Measurements from ENCODE around the gene CHD1.

CHD1 gene

DNA sequence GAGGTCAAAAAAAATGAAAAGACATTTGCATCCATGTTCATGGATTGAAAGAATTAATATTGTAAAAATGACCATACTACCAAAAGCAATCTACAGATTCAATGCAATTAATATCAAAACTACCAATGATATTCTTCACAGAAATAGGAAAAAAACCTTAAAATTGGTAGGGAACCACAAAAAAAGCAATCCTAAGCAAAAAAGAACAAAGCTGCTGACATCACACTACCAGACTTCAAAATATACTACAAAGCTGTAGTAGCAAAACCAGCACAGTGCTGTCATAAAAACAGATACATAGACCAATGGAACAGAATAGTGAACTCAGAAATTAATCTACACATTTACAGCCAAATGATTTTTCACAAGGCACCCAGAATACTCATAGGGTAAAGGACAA is 121.0 kb downstream of the CHD1 start:
- H3K27me3 ChIP-seq (ENCODE audit: low read length) = no peaks in the 10 kb centered on the region
- no peak for TF ChIP-seq EZH2phosphoT487 (conservative IDR thresholded peaks at IDR 0.05; ENCODE audit: low read length)
- TF ChIP-seq, protein P1, sequence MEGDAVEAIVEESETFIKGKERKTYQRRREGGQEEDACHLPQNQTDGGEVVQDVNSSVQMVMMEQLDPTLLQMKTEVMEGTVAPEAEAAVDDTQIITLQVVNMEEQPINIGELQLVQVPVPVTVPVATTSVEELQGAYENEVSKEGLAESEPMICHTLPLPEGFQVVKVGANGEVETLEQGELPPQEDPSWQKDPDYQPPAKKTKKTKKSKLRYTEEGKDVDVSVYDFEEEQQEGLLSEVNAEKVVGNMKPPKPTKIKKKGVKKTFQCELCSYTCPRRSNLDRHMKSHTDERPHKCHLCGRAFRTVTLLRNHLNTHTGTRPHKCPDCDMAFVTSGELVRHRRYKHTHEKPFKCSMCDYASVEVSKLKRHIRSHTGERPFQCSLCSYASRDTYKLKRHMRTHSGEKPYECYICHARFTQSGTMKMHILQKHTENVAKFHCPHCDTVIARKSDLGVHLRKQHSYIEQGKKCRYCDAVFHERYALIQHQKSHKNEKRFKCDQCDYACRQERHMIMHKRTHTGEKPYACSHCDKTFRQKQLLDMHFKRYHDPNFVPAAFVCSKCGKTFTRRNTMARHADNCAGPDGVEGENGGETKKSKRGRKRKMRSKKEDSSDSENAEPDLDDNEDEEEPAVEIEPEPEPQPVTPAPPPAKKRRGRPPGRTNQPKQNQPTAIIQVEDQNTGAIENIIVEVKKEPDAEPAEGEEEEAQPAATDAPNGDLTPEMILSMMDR (IDR thresholded peaks at IDR 0.05; ENCODE audit: insufficient read depth, low read length, poor library complexity, severe bottlenecking) = no peak
- no peaks in the 10 kb centered on the region for H3K79me2 ChIP-seq (ENCODE audit: insufficient read depth, low read length)
- 0 out of 2 replicates have a peak, but pooled peaks cover 2% of the 10 kb centered on the region for H3K36me3 ChIP-seq (ENCODE audit: low read length)
- H4K20me1 ChIP-seq (ENCODE audit: low read depth, low read length) = no peaks in the 10 kb centered on the region
- H3K9ac ChIP-seq (ENCODE audit: low read length) = no peak overlapping the region
- peaks cover 11% of the 10 kb centered on the region for H3K9me3 ChIP-seq (ENCODE audit: insufficient read depth, low read length)
- no peak overlapping the region for H2AFZ ChIP-seq (ENCODE audit: low read depth, low read length, severe bottlenecking)
- H3K9me2 ChIP-seq (replicated peaks; ENCODE audit: insufficient read depth, low read length) = no peaks in the 10 kb centered on the region
- H3K4me2 ChIP-seq (ENCODE audit: low read depth, low read length, poor library complexity, severe bottlenecking) = no peak overlapping the region
- H3K4me3 ChIP-seq (ENCODE audit: insufficient read depth, low read length, poor library complexity, severe bottlenecking) = no peak overlapping the region
- H3F3A ChIP-seq (ENCODE audit: insufficient read depth) = no peaks in the 10 kb centered on the region
- H3K27ac ChIP-seq (ENCODE audit: low read depth, low read length) = no peak overlapping the region

DNA sequence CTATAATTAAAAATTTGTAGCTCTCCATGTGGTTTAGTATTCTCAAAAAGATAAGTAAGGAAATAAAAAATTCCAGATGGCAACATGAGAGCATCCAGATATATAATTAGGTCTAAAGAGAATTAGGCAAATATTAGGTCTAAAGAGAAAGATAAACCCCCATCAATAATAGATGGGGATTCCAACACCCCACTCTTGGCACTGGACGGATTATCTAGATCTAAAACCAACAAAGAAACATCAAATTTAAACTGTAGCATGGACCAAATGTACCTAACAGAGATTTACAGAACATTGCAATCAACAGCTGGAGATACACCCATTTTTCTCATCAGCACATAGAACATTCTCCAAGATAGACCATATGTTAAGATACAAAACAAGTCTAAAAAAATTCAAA is 123.7 kb downstream of the CHD1 start:
- H3K4me3 ChIP-seq (ENCODE audit: insufficient read depth, low read length, poor library complexity, severe bottlenecking) = no peak overlapping the region
- no peak overlapping the region for H3K4me2 ChIP-seq (ENCODE audit: low read depth, low read length, poor library complexity, severe bottlenecking)
- H3K79me2 ChIP-seq (ENCODE audit: insufficient read depth, low read length) = no peaks in the 10 kb centered on the region
- no peaks in the 10 kb centered on the region for H3K27me3 ChIP-seq (ENCODE audit: low read length)
- H4K20me1 ChIP-seq (ENCODE audit: low read depth, low read length) = no peaks in the 10 kb centered on the region
- no peaks in the 10 kb centered on the region for H3F3A ChIP-seq (ENCODE audit: insufficient read depth)
- 0 out of 2 replicates have a peak, but pooled peaks cover 2% of the 10 kb centered on the region for H3K36me3 ChIP-seq (ENCODE audit: low read length)
- no peak overlapping the region for H3K27ac ChIP-seq (ENCODE audit: low read depth, low read length)
- TF ChIP-seq, protein P1 (IDR thresholded peaks at IDR 0.05; ENCODE audit: insufficient read depth, low read length, poor library complexity, severe bottlenecking) = no peak
- no peak for TF ChIP-seq EZH2phosphoT487 (conservative IDR thresholded peaks at IDR 0.05; ENCODE audit: low read length)
- H2AFZ ChIP-seq (ENCODE audit: low read depth, low read length, severe bottlenecking) = no peak overlapping the region
- no peak overlapping the region for H3K9ac ChIP-seq (ENCODE audit: low read length)
- no peaks in the 10 kb centered on the region for H3K9me2 ChIP-seq (replicated peaks; ENCODE audit: insufficient read depth, low read length)
- H3K9me3 ChIP-seq (ENCODE audit: insufficient read depth, low read length) = peaks cover 11% of the 10 kb centered on the region

DNA sequence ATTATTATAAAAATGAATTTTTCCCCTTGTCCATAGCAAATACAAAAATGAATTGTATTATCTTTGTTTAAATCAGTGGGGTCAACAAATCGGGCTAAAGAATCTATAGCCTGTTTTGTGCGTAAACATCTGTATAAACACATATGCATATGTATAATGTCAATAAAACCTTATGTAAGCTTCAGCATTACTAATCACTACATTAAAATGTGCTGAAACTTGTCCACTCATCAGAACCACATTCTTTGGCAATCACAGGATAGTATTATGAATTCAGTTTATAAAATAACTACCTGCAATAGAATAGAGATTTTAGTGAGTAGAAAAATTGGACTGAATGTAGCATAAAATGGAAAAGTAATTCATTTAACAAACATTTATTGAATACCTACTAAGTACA is 124.7 kb downstream of the CHD1 start:
- peaks cover 11% of the 10 kb centered on the region for H3K9me3 ChIP-seq (ENCODE audit: insufficient read depth, low read length)
- H3K36me3 ChIP-seq (ENCODE audit: low read length) = 0 out of 2 replicates have a peak, but pooled peaks cover 2% of the 10 kb centered on the region
- no peaks in the 10 kb centered on the region for H3K9me2 ChIP-seq (replicated peaks; ENCODE audit: insufficient read depth, low read length)
- H3K27ac ChIP-seq (ENCODE audit: low read depth, low read length) = no peak overlapping the region
- no peak for TF ChIP-seq EZH2phosphoT487 (conservative IDR thresholded peaks at IDR 0.05; ENCODE audit: low read length)
- TF ChIP-seq, protein P1 (IDR thresholded peaks at IDR 0.05; ENCODE audit: insufficient read depth, low read length, poor library complexity, severe bottlenecking) = no peak
- no peaks in the 10 kb centered on the region for H4K20me1 ChIP-seq (ENCODE audit: low read depth, low read length)
- no peak overlapping the region for H3K9ac ChIP-seq (ENCODE audit: low read length)
- H3K4me2 ChIP-seq (ENCODE audit: low read depth, low read length, poor library complexity, severe bottlenecking) = no peak overlapping the region
- H3K4me3 ChIP-seq (ENCODE audit: insufficient read depth, low read length, poor library complexity, severe bottlenecking) = no peak overlapping the region
- H3K27me3 ChIP-seq (ENCODE audit: low read length) = no peaks in the 10 kb centered on the region
- H2AFZ ChIP-seq (ENCODE audit: low read depth, low read length, severe bottlenecking) = no peak overlapping the region
- no peaks in the 10 kb centered on the region for H3K79me2 ChIP-seq (ENCODE audit: insufficient read depth, low read length)
- no peaks in the 10 kb centered on the region for H3F3A ChIP-seq (ENCODE audit: insufficient read depth)

Measured in SU-DHL-6 (cell line).